ENCODE measurements around the gene RBPJL.

RBPJL gene

DNA sequence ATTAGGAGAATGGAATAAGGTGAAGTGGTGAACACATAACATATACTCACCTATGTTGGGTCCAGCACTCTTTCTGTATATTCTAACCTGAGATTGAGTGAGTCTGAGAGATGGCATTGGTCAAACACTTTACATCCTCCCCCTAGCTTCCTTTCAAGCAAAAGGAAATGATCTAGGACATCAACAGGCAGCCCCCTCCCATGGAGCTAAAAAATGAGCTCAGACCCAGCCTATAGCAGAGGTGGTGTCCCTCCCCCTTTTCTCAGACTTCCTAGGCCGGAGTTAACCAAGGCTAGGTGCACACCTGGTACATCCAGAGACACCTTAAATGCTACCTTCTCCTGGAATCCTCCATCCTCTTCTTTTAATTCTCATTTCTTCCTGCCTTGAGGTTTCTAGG, 47.1 kb downstream of the RBPJL start:
- POLR2A ChIA-PET (ENCODE audit: low non-redundant PET): no interaction called here
- H3K27ac ChIP-seq: no peak overlapping the region
- no peak for TF ChIP-seq CTCF (conservative IDR thresholded peaks at IDR 0.05; ENCODE audit: low read depth)
- CTCF ChIA-PET: interaction anchor here (1.3 kb wide), 1 partner anchor 60 kb away, joined by 5 read pairs; no protein-coding TSS in a partner anchor
- no peak for DNase-seq (ENCODE audit: low spot score)

- TF ChIP-seq CTCF (conservative IDR thresholded peaks at IDR 0.05; ENCODE audit: low read depth): no peak
- no peak overlapping the region for H3K27ac ChIP-seq
- POLR2A ChIA-PET (ENCODE audit: low non-redundant PET): no interaction called here
- CTCF ChIA-PET: interaction anchor here (0.8 to 1.5 kb wide), 4 partner anchors 19 to 82 kb away, joined by 3 to 6 read pairs (median 4); no protein-coding TSS in a partner anchor
- DNase-seq (ENCODE audit: low spot score): no peak
These were observed 48.0 kb downstream of the RBPJL start for GRCh38 chr20:45354423-45355208.

DNA sequence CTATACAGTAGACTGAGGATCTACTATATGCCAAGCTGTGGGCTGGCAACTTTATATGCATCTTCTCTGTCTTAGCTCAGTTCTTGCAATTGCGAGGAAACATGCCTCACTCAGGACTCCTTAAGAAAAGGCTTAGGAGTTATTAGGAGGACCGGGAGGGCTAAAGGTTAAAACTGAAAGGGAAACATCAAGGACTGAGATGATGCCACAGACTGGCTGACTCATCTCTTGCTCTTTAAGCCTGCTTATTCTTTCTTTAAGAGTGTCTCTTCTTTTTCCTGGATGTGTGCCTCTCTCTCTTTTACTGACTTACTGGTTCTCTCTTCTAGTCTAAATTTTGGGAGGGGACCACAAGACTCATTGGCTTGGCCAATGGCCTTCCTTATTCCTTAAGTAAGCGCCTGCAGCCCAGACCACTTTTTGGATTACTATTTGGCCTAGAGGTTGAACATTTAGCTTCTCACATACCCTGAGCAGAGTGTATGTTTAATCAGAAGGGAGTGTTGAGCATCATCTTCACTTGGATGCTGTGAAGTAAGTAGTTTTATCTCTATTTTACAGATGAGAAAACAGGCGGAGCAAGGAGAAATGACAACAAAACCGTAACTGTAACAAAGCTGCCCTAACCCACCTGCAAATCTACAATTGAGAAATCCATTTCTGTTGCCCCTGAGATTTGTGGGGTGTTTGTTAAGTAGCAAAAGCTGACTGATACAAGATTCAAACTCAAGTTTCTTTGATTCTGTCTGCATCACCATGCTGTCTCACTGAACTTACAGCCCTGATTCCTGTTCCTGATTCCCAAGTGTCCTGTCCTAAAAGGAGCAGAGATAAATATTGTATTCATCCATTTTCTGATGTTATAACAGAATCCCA, 48.8 kb downstream of the RBPJL start:
- ChIA-PET CTCF (interaction anchor here (0.6 to 1.5 kb wide), 5 partner anchors 15 to 82 kb away, joined by 3 to 6 read pairs (median 3); no protein-coding TSS in a partner anchor), POLR2A (ENCODE audit: low non-redundant PET) (no interaction called here)
- DNase-seq (ENCODE audit: low spot score): no peak
- H3K27ac ChIP-seq: no peak overlapping the region
- TF ChIP-seq CTCF (conservative IDR thresholded peaks at IDR 0.05; ENCODE audit: low read depth): no peak

DNA sequence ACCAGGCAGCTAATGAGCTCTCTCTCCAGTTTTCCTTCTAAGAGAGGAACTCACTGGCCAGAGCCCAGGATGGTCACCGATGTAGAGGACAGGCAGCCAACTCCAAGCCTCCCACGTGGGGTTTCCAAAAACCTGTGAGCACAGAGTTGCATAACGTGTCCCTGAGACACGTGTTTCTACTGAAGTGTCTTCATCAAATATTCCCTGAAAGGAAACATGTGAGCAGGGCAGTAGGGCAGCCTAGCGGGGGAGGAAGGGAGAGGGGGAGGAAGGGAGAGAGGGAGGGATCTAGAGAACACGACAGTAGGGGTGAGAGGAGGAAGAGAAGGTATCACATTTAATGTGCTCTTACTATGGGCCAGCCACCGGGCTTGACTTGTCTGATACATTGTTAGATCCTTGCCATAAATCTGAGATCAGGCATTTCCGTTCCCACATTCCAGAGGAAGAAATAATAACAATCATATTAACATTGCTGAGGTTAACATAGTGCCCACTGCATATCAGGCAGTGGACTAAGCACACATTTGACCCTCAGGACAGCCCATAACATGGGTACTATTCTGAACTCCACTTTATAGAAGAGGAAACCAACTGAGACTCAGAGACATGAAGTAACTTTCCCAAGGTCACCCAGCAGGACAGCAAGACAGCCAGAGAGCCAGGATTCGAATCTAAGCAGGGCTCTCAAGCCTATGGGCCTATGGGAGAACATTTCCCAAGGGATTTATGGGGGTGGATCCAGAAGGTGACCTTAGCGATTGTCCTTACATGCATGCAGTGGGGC, 51.8 kb downstream of the RBPJL start:
- peak overlapping the region; percentile 83 for H3K27ac ChIP-seq
- ChIA-PET POLR2A (ENCODE audit: low non-redundant PET) (interaction anchor here (0.5 to 2.0 kb wide), 4 partner anchors 10 to 567 kb away, joined by 3 to 14 read pairs (median 4); partner anchors contain the start of gene SDC4), CTCF (interaction anchor here (0.9 to 8.5 kb wide), 4 partner anchors 9 to 262 kb away, joined by 3 to 65 read pairs (median 4); no protein-coding TSS in a partner anchor)
- DNase-seq (ENCODE audit: low spot score): no peak
- TF ChIP-seq CTCF (conservative IDR thresholded peaks at IDR 0.05; ENCODE audit: low read depth): no peak

GRCh38 chr20:45359069-45359405, 52.4 kb downstream of the RBPJL start:
- no peak for TF ChIP-seq CTCF (conservative IDR thresholded peaks at IDR 0.05; ENCODE audit: low read depth)
- peak overlapping the region; percentile 83 for H3K27ac ChIP-seq
- no peak for DNase-seq (ENCODE audit: low spot score)
- ChIA-PET POLR2A (ENCODE audit: low non-redundant PET) (interaction anchor here (0.5 to 1.0 kb wide), 2 partner anchors 21 to 567 kb away, joined by 4 read pairs; no protein-coding TSS in a partner anchor), CTCF (interaction anchor here (0.7 to 8.5 kb wide), 6 partner anchors 10 to 699 kb away, joined by 3 to 65 read pairs (median 4); no protein-coding TSS in a partner anchor)

All from RWPE1 (cell line).